MM.1S (cell line): ENCODE measurements around the gene HSPG2.

Experiments
- DNase-seq: peaks from one replicate; pipeline ENCODE4 v3.0.0-alpha.2; 2015
- H2AFZ ChIP-seq: fragments of 300-600 bp; sonication (generic); 2 replicates; pipeline ENCODE4 v1.6.0; 2016; ENCODE audit warnings: antibody characterized with exemption, low read length
- H3F3A ChIP-seq: fragments of 300-600 bp; sonication (generic); 2 replicates; pipeline ENCODE4 v1.6.1; 2016; ENCODE audit warnings: mild to moderate bottlenecking, antibody characterized with exemption, low read length, moderate library complexity, mixed read lengths; ENCODE audit not compliant: insufficient read depth
- H3K27ac ChIP-seq: fragments of 300-600 bp; sonication (generic); 2 replicates; pipeline ENCODE4 v1.5.1; 2016; ENCODE audit warnings: mild to moderate bottlenecking, low read length
- H3K27me3 ChIP-seq: fragments of 300-600 bp; sonication (generic); replicated peaks from 2 replicates; pipeline ENCODE4 v1.6.0; 2016; ENCODE audit warnings: low read length; ENCODE audit not compliant: insufficient read depth
- H3K36me3 ChIP-seq: fragments of 300-600 bp; sonication (generic); replicated peaks from 2 replicates; pipeline ENCODE4 v1.6.1; 2016; ENCODE audit warnings: mild to moderate bottlenecking, low read length, mixed read lengths; ENCODE audit not compliant: insufficient read depth
- H3K4me1 ChIP-seq: fragments of 300-600 bp; sonication (generic); 2 replicates; pipeline ENCODE4 v1.6.1; 2016; ENCODE audit warnings: low read length, mixed read lengths
- H3K4me2 ChIP-seq: fragments of 300-600 bp; sonication (generic); 2 replicates; pipeline ENCODE4 v1.6.0; 2016; ENCODE audit warnings: low read depth, low read length
- H3K4me3 ChIP-seq: fragments of 300-600 bp; sonication (generic); 2 replicates; pipeline ENCODE4 v1.5.1; 2016; ENCODE audit warnings: low read length, mixed read lengths
- H3K79me2 ChIP-seq: fragments of 300-600 bp; sonication (generic); 2 replicates; pipeline ENCODE4 v1.6.1; 2016; ENCODE audit warnings: mixed run types, low read length, mixed read lengths
- H3K9ac ChIP-seq: fragments of 300-600 bp; sonication (generic); 2 replicates; pipeline ENCODE4 v1.6.1; 2016; ENCODE audit warnings: low read length, mixed read lengths
- H3K9me2 ChIP-seq: fragments of 300-600 bp; sonication (generic); replicated peaks from 2 replicates; pipeline ENCODE4 v1.6.1; 2016; ENCODE audit warnings: mild to moderate bottlenecking, low read length, mixed read lengths; ENCODE audit not compliant: insufficient read depth
- H3K9me3 ChIP-seq: fragments of 300-600 bp; sonication (generic); replicated peaks from 2 replicates; pipeline ENCODE4 v1.6.1; 2016; ENCODE audit warnings: mild to moderate bottlenecking, low read length, mixed read lengths; ENCODE audit not compliant: insufficient read depth
- H4K20me1 ChIP-seq: fragments of 300-600 bp; sonication (generic); 2 replicates; pipeline ENCODE4 v1.6.1; 2016; ENCODE audit warnings: mild to moderate bottlenecking, low read length, moderate library complexity, mixed read lengths; ENCODE audit not compliant: insufficient read depth
- CTCF ChIP-seq: fragments of 300-600 bp; sonication (generic); IDR thresholded peaks from 2 replicates; pipeline ENCODE4 v1.5.1; 2016; ENCODE audit warnings: antibody characterized with exemption, low read length, mixed read lengths
- EZH2 ChIP-seq: fragments of 300-600 bp; sonication (generic); optimal IDR thresholded peaks from 2 replicates; pipeline ENCODE3; 2017; ENCODE audit warnings: low read depth, mild to moderate bottlenecking, antibody characterized with exemption, low read length, mixed read lengths
- EZH2phosphoT487 ChIP-seq: fragments of 300-600 bp; sonication (generic); IDR thresholded peaks from 2 replicates; pipeline ENCODE4 v1.6.1; 2018; ENCODE audit warnings: antibody characterized with exemption, low read length

Gene HSPG2

GRCh38 chr1:21887796-21888195 is 49.3 kb downstream of the HSPG2 start:
- Histone ChIP-seq H3K36me3 (no peaks in the 10 kb centered on the region), H3K4me2 (no peak overlapping the region), H3F3A (no peaks in the 10 kb centered on the region), H3K9ac (no peak overlapping the region), H3K27ac (no peak overlapping the region), H3K27me3 (peaks cover 12% of the 10 kb centered on the region), H3K4me3 (no peak overlapping the region), H2AFZ (no peak overlapping the region), H3K9me2 (no peaks in the 10 kb centered on the region), H3K4me1 (0 out of 2 replicates have a peak, but pooled peaks cover 8% of the 10 kb centered on the region), H3K79me2 (no peaks in the 10 kb centered on the region), H3K9me3 (no peaks in the 10 kb centered on the region), H4K20me1 (no peaks in the 10 kb centered on the region)
- TF ChIP-seq EZH2 (no peak), CTCF (no peak), EZH2phosphoT487 (no peak)
- DNase-seq: no peak

GRCh38 chr1:21887216-21887736 is 49.8 kb downstream of the HSPG2 start:
- H3K27me3 ChIP-seq: peaks cover 12% of the 10 kb centered on the region
- H3K9ac ChIP-seq: no peak overlapping the region
- no peak overlapping the region for H3K4me3 ChIP-seq
- H3K79me2 ChIP-seq: no peaks in the 10 kb centered on the region
- no peak overlapping the region for H3K4me2 ChIP-seq
- TF ChIP-seq CTCF (no peak), EZH2 (no peak), EZH2phosphoT487 (no peak)
- no peaks in the 10 kb centered on the region for H3K9me2 ChIP-seq
- H2AFZ ChIP-seq: no peak overlapping the region
- H3F3A ChIP-seq: no peaks in the 10 kb centered on the region
- no peaks in the 10 kb centered on the region for H3K36me3 ChIP-seq
- H3K9me3 ChIP-seq: no peaks in the 10 kb centered on the region
- H4K20me1 ChIP-seq: no peaks in the 10 kb centered on the region
- no peak overlapping the region for H3K27ac ChIP-seq
- 0 out of 2 replicates have a peak, but pooled peaks cover 8% of the 10 kb centered on the region for H3K4me1 ChIP-seq
- no peak for DNase-seq

- H3K4me2 ChIP-seq: no peak overlapping the region
- TF ChIP-seq EZH2phosphoT487 (no peak), CTCF (no peak), EZH2 (no peak)
- H3K4me1 ChIP-seq: 0 out of 2 replicates have a peak, but pooled peaks cover 8% of the 10 kb centered on the region
- DNase-seq: no peak
- no peaks in the 10 kb centered on the region for H4K20me1 ChIP-seq
- H3F3A ChIP-seq: no peaks in the 10 kb centered on the region
- H3K9ac ChIP-seq: no peak overlapping the region
- H3K4me3 ChIP-seq: no peak overlapping the region
- H3K79me2 ChIP-seq: no peaks in the 10 kb centered on the region
- H3K27me3 ChIP-seq: peaks cover 12% of the 10 kb centered on the region
- H3K9me2 ChIP-seq: no peaks in the 10 kb centered on the region
- no peak overlapping the region for H3K27ac ChIP-seq
- no peak overlapping the region for H2AFZ ChIP-seq
- H3K9me3 ChIP-seq: no peaks in the 10 kb centered on the region
- H3K36me3 ChIP-seq: no peaks in the 10 kb centered on the region
Measured at GRCh38 chr1:21886486-21887215, 50.5 kb downstream of the HSPG2 start.
